Caco-2 (cell line): ENCODE results near the gene CERS2. TPM values are rescaled to one million over a fixed set of nuclear protein-coding genes. Genes with fewer than 3 reads are reported as not detected.
A peak's percentile ranks its signal among the peaks of the same experiment; 100 is the strongest.

ENCODE experiments used
- BruUV-seq: library from RNA; stranded (reverse); fragments of 400-500 nt; replicated peaks from 2 replicates; lab custom pipeline; 2021; lab: Mats Ljungman, UMichigan
- CTCF ChIA-PET: fragments of 300-600 bp; sonication (Branson Sonifier 250); formaldehyde crosslinking; loops from one replicate; lab custom pipeline; 2022; ENCODE audit warnings: antibody characterized with exemption; lab: Charles Lee
- POLR2A ChIA-PET: fragments of 300-600 bp; sonication (Branson Sonifier 250); formaldehyde crosslinking; loops from one replicate; lab custom pipeline; 2022; ENCODE audit warnings: antibody characterized with exemption; lab: Charles Lee
- DNase-seq, 2 experiments: peaks; one replicate each; pipeline versions ENCODE4 v3.0.0 to v3.0.0-alpha.2; 2020 to 2022
- H3K27me3 ChIP-seq: replicated peaks from 2 replicates; pipeline ENCODE4 v1.6.0; 2011; ENCODE audit warnings: low read length; ENCODE audit not compliant: control insufficient read depth, insufficient read depth
- H3K36me3 ChIP-seq: 2 replicates; pipeline ENCODE4 v1.5.1; 2011; ENCODE audit warnings: low read length; ENCODE audit not compliant: control insufficient read depth, insufficient read depth
- H3K4me1 ChIP-seq: fragments of 250-450 bp; sonication (Bioruptor Pico); 2 replicates; pipeline ENCODE4 v1.5.1; 2020; ENCODE audit warnings: mild to moderate bottlenecking
- H3K4me3 ChIP-seq: 2 replicates; pipeline ENCODE4 v1.5.1; 2011; ENCODE audit warnings: low read depth, mild to moderate bottlenecking, control low read depth, low read length
- H3K9me3 ChIP-seq: fragments of 250-450 bp; sonication (Bioruptor Pico); 2 replicates; pipeline ENCODE4 v1.5.1; 2020; ENCODE audit warnings: mild to moderate bottlenecking, moderate library complexity
- H3K27ac Mint-ChIP-seq: one replicate; pipeline ENCODE4 v1.8.0; 2022; ENCODE audit warnings: mixed read lengths; ENCODE audit not compliant: unreplicated experiment
- H3K27me3 Mint-ChIP-seq: one replicate; pipeline ENCODE4 v1.8.0; 2022; ENCODE audit warnings: mixed read lengths; ENCODE audit not compliant: insufficient read depth, unreplicated experiment
- H3K36me3 Mint-ChIP-seq: one replicate; pipeline ENCODE4 v1.8.0; 2022; ENCODE audit warnings: mild to moderate bottlenecking, mixed read lengths; ENCODE audit not compliant: insufficient read depth, unreplicated experiment
- H3K4me1 Mint-ChIP-seq: one replicate; pipeline ENCODE4 v1.8.0; 2022; ENCODE audit warnings: low read depth, mixed read lengths; ENCODE audit not compliant: unreplicated experiment
- H3K4me3 Mint-ChIP-seq: one replicate; pipeline ENCODE4 v1.8.0; 2022; ENCODE audit warnings: mild to moderate bottlenecking, moderate library complexity, mixed read lengths; ENCODE audit not compliant: unreplicated experiment
- H3K9me3 Mint-ChIP-seq: one replicate; pipeline ENCODE4 v1.8.0; 2022; ENCODE audit warnings: mixed read lengths; ENCODE audit not compliant: unreplicated experiment
- CTCF ChIP-seq, 2 experiments: fragments of 200-600 bp in 1 of 2; IDR thresholded peaks; 1 replicate in 1 of 2; 2 replicates in 1 of 2; pipeline versions ENCODE4 v1.5.1 to v1.8.0; 2011 to 2022; ENCODE audit warnings: antibody characterized with exemption in 1 of 2, control low read depth in 1 of 2, inconsistent platforms in 1 of 2, low read depth in 1 of 2, low read length in 1 of 2, mild to moderate bottlenecking in 1 of 2, moderate library complexity in 1 of 2; ENCODE audit not compliant: insufficient read depth in 1 of 2, severe bottlenecking in 1 of 2, unreplicated experiment in 1 of 2
- intact Hi-C: fragments of 100-400 bp; cut with micrococcal nuclease; formaldehyde crosslinking; loops from one replicate; pipeline ENCODE4 v1.10.0; 2022; ENCODE audit not compliant: unreplicated experiment
- total RNA-seq: library from RNA; stranded (reverse); gene quantifications from 2 replicates; pipeline ENCODE4 v1.2.3, GENCODE V29; 2022

CERS2 gene
- total RNA-seq, 1 experiment from 2014 or later, result 379 TPM

GRCh38 chr1:150928286-150928685 is 46.3 kb downstream of the CERS2 start:
- intact Hi-C loops, result loop anchor here (5.0 to 10.0 kb wide), 2 partner anchors 79 to 303 kb away; partner anchors contain the start of genes ENSA, MINDY1 and PRUNE1
- POLR2A ChIA-PET, result no interaction called here
- H3K4me1 ChIP-seq, result no peaks in the 10 kb centered on the region; the same call in none of the 2 replicates
- peaks cover 2% of the 10 kb centered on the region for H3K36me3 ChIP-seq
- Mint-ChIP-seq H3K36me3 (peaks cover 63% of the 10 kb centered on the region), H3K4me3 (no peak overlapping the region), H3K27ac (no peak overlapping the region), H3K27me3 (no peaks in the 10 kb centered on the region), H3K4me1 (no peaks in the 10 kb centered on the region), H3K9me3 (peaks cover 10% of the 10 kb centered on the region)
- H3K4me3 ChIP-seq, result no peak overlapping the region
- BruUV-seq, result no TSS peak
- H3K27me3 ChIP-seq, result no peaks in the 10 kb centered on the region
- H3K9me3 ChIP-seq, result peaks cover 6% of the 10 kb centered on the region; the same call in 1 of the 2 replicates
- CTCF ChIA-PET, result no interaction called here
- TF ChIP-seq CTCF (IDR thresholded peaks at IDR 0.05; ENCODE audit: insufficient read depth in 1 of 2, low read depth in 1 of 2, low read length in 1 of 2, severe bottlenecking in 1 of 2, unreplicated experiment in 1 of 2), result no peak
- no peak for DNase-seq

- no peaks in the 10 kb centered on the region for H3K27me3 ChIP-seq
- H3K4me1 ChIP-seq, result no peaks in the 10 kb centered on the region; the same call in none of the 2 replicates
- no TSS peak for BruUV-seq
- TF ChIP-seq CTCF (IDR thresholded peaks at IDR 0.05; ENCODE audit: insufficient read depth in 1 of 2, low read depth in 1 of 2, low read length in 1 of 2, severe bottlenecking in 1 of 2, unreplicated experiment in 1 of 2), result no peak
- no peak overlapping the region for H3K4me3 ChIP-seq
- DNase-seq, result no peak
- H3K27me3 Mint-ChIP-seq, result no peaks in the 10 kb centered on the region
- POLR2A ChIA-PET, result no interaction called here
- peaks cover 6% of the 10 kb centered on the region for H3K9me3 Mint-ChIP-seq
- peaks cover 4% of the 10 kb centered on the region; the same call in 1 of the 2 replicates for H3K9me3 ChIP-seq
- peaks cover 2% of the 10 kb centered on the region for H3K36me3 ChIP-seq
- peak overlapping the region; percentile 92 for H3K4me3 Mint-ChIP-seq
- peaks cover 1% of the 10 kb centered on the region for H3K4me1 Mint-ChIP-seq
- CTCF ChIA-PET, result no interaction called here
- H3K27ac Mint-ChIP-seq, result no peak overlapping the region
- intact Hi-C loops, result loop anchor here (5.0 to 10.0 kb wide), 2 partner anchors 80 to 303 kb away; partner anchors contain the start of genes ENSA, MINDY1 and PRUNE1
- peaks cover 56% of the 10 kb centered on the region for H3K36me3 Mint-ChIP-seq
These were observed 47.0 kb downstream of the CERS2 start for GRCh38 chr1:150927624-150928023.

- H3K4me1 Mint-ChIP-seq, result peaks cover 7% of the 10 kb centered on the region
- no peaks in the 10 kb centered on the region for H3K27me3 Mint-ChIP-seq
- Histone ChIP-seq H3K27me3 (no peaks in the 10 kb centered on the region), H3K4me1 (no peaks in the 10 kb centered on the region; the same call in none of the 2 replicates), H3K9me3 (no peaks in the 10 kb centered on the region; the same call in 1 of the 2 replicates), H3K4me3 (peak within 1 kb of the TSS; percentile 77), H3K36me3 (peaks cover 2% of the 10 kb centered on the region)
- ChIA-PET POLR2A (no interaction called here), CTCF (interaction anchor here (1.0 kb wide), 1 partner anchor 55 kb away, joined by 4 read pairs; no protein-coding TSS in a partner anchor)
- peaks cover 42% of the 10 kb centered on the region for H3K36me3 Mint-ChIP-seq
- H3K27ac Mint-ChIP-seq, result peak within 1 kb of the TSS; percentile 93
- H3K9me3 Mint-ChIP-seq, result no peaks in the 10 kb centered on the region
- no TSS peak for BruUV-seq
- DNase-seq, result peak; percentile 97 to 98
- intact Hi-C loops, result loop anchor here (1.0 to 10.0 kb wide), 4 partner anchors 45 to 301 kb away; partner anchors contain the start of genes ARNT, ENSA, MINDY1 and PRUNE1
- H3K4me3 Mint-ChIP-seq, result peak within 1 kb of the TSS; percentile 92
- TF ChIP-seq CTCF (IDR thresholded peaks at IDR 0.05; ENCODE audit: insufficient read depth in 1 of 2, low read depth in 1 of 2, low read length in 1 of 2, severe bottlenecking in 1 of 2, unreplicated experiment in 1 of 2), result no peak
These were observed 48.4 kb downstream of the CERS2 start, which contains the start of gene SETDB1 for GRCh38 chr1:150926097-150926741. Gene SETDB1, plus strand, starts transcription at chr1:150926363. Its CDS starts 1,352 bp downstream, at chr1:150927715.
